Testis (tissue), 2 donors: ENCODE data around the gene DCXR.

Source experiments
- CTCF ChIP-seq, 3 experiments: fragments of 450-650 bp in 2 of 3; fragments of 200-600 bp in 1 of 3; sonication (generic) in 1 of 3; IDR thresholded peaks; one replicate each; pipeline ENCODE4 v1.5.1; 2016 to 2019; ENCODE audit warnings: antibody characterized with exemption in 3 of 3, mild to moderate bottlenecking in 2 of 3, moderate library complexity in 1 of 3
- POLR2A ChIP-seq: fragments of 450-650 bp; IDR thresholded peaks from one replicate; pipeline ENCODE4 v1.6.1; 2017; ENCODE audit warnings: antibody characterized with exemption, mild to moderate bottlenecking, moderate library complexity

GRCh38 chr17:82050761-82051641, 13.5 kb upstream of the DCXR start:
- no peak for TF ChIP-seq POLR2A
- TF ChIP-seq CTCF (IDR thresholded peaks at IDR 0.05): no peak
